ENCODE results near the gene SMPX.

The SMPX gene

GRCh38 chrX:21656587-21657317 lies 101.2 kb downstream of the SMPX start:
- DNase-seq = no peak
